Measurements from ENCODE around the gene LAP3.

DNA sequence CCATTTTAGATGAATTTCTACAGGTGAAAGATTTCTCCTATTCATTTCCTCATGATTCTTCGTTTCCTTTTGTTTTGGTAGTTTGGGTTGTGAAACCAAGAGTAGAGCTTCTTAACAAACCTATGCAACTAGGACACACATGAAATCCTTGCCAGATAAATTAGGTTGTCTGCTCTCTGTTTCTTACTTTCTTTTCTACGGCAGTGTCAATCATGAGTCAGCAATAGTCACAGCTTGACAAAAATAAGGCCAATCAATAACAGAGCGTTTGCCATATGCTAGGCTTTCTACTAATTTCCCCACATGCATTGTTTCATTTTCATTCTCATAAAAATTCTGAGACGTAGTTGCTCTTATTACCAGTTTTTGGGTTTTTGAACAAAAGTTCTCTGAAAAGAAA, 41.8 kb upstream of the LAP3 start:
- TF ChIP-seq, protein P1, sequence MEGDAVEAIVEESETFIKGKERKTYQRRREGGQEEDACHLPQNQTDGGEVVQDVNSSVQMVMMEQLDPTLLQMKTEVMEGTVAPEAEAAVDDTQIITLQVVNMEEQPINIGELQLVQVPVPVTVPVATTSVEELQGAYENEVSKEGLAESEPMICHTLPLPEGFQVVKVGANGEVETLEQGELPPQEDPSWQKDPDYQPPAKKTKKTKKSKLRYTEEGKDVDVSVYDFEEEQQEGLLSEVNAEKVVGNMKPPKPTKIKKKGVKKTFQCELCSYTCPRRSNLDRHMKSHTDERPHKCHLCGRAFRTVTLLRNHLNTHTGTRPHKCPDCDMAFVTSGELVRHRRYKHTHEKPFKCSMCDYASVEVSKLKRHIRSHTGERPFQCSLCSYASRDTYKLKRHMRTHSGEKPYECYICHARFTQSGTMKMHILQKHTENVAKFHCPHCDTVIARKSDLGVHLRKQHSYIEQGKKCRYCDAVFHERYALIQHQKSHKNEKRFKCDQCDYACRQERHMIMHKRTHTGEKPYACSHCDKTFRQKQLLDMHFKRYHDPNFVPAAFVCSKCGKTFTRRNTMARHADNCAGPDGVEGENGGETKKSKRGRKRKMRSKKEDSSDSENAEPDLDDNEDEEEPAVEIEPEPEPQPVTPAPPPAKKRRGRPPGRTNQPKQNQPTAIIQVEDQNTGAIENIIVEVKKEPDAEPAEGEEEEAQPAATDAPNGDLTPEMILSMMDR (IDR thresholded peaks at IDR 0.05; ENCODE audit: insufficient read depth, low read length, poor library complexity, severe bottlenecking) = no peak
- TF ChIP-seq EZH2phosphoT487 (conservative IDR thresholded peaks at IDR 0.05; ENCODE audit: low read length) = no peak
